Measurements from ENCODE around the gene MYO1G.
"Not testable (repeated sequence)": the region's sequence is repeated elsewhere in the genome, so short reads cannot be mapped to it uniquely, and the experiment has no call there.

MYO1G gene

DNA sequence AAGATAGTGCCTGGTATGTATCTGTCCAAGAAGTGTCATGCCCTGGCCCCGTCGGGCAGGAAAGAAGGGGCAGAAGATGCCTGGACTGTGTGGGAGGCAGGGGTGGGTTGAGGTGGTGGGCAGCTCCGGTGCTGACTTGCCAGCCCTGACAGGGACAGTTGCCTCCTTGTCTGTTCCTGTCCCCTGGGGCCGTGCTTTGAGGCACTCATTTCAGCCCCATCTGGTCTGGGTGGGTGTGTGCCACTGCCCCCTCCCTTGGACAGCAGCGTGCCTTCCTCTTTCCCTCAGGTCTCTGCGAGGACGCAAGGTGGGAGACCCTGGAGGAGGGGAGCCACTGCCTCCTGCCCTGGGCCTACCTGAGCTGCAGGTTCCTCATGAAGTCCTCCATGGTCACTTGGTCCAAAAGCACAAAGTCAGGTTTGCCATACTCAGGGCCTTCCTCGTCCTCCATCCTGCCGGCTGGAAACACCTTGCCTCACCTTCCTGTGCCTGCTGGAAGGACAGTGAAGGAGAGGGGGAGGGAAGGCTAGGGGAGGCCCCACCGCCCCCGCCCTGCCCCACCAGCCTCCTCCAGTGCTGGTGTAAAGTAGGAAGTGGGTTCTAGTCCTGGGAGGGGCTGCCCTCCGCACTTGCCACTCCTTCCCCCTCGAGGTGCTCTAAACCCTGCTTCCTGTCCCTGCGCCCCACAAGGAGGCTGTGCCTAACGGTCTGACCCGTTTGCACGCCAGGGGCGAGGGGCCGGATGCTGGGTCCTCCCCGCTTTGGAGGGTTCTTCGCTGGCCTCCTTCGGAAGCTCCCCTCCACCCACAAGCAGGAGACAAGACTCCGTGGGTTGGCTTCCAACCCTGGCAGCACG lies at the start of gene MYO1G:
TSS of gene MYO1G (minus strand) at position 505 of the 856 bp plus-strand sequence. CDS start at position 451, 54 bp downstream.
- peak; percentile 70 for DNase-seq (ENCODE audit: low read depth)

DNA sequence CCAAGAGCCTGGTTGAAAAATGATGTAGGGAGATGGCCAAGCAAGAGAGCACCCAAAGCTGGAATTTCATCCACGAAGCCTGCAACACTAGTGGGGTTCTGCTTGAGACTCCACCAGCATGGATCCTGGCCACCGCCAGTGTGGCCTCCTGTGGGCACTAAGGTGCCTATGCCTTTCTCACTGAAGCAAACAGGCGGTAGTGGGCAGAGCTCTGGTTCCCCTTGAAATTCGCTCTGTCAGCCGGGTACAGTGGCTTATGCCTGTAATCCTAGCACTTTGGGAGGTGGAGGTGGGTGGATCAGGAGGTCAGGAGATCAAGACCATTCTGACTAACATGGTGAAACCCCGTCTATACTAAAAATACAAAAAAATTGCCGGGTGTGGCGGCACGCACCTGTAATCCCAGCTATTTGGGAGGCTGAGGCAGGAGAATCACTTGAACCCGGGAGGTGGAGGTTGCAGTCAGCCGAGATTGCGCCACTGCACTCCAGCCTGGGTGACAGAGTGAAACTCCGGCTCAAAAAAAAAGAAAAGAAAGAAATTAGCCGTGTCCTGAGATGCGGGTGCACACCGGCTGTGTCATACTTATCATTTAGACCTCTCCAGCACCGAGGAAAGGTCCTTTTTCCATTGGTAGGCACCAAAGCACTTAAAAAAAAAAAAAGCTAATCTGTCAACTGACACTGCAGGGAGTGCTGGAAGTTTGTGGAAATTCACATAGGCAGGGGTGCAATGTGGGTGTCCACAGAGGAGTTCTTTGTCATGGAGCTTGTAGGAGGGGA lies 49.5 kb upstream of the MYO1G start:
- no peak for DNase-seq (ENCODE audit: low read depth)

DNA sequence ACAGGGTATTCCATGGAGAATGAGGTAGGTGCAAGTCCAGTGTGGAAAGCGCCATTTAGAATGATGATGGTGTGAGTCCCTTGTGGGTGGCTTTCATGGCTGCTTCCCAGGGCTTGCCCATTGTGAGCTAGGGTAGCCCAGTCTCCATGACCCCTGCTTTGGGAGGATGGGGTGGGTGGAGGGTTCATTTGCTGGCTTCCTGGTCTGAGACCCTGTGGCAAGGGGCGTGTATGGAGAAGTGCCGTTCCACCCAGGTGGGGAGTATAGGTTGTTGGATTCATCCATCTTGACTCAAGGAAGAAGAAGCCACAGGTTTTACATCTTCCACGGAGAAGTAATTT lies 48.9 kb upstream of the MYO1G start:
- DNase-seq (ENCODE audit: low read depth): no peak

DNA sequence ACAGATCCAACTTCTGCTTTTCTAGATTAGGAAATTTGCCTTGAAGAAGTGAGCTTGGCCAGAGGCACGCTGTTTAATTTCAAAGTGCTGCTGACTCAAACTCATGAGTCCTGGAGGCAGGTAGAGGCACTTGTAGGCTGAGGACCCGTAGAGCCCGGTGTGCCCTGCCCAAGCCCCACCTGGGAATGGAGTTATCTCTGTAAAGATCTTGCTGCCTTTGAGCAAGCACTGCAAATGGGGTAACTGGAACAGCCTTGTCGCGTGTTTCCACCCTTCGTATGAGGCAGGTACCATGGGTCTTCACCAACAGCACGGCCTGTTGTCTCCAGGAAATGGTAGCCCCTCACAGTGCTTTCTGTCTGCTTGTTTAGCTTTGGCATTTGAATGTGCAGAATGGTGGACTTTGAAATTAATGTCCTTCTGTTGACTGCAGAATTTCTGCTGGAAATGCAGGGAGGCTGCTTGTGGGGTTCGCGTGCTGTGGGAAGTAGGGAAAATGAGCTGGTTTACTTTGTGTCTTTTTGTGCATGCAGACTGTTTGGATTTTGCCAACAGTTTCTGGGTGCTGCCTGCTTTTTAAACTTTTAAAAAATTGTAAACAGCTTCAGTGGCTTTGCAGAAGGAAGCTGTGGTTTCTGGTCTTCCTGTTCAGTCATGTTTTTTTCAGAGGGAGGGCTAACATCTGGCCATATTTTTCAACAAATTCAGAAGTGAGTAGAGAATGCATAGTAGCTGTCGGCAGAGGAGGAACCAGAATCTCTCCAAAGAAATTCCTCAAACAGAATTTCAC lies 48.4 kb upstream of the MYO1G start:
- DNase-seq (ENCODE audit: low read depth): no peak

DNA sequence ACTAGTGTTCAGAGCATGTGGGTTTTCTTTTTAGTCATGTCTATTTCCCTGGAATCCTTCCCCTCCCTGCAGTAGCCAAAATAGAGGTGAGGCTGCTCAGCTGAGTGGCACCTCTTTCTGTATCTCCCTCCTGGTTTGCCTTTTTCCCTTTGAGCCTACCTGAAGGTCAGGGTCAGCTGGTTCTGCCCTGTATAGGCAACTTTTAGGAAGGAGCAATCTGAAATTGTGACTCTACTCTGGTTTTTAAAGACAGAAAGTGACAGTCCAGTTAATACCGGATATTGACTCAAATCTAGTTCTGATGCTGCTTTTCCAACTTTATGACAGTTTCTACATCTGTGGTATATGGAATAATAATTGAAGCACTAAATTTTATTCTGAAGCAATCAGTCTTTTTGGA lies 47.2 kb upstream of the MYO1G start:
- DNase-seq (ENCODE audit: low read depth): no peak

DNA sequence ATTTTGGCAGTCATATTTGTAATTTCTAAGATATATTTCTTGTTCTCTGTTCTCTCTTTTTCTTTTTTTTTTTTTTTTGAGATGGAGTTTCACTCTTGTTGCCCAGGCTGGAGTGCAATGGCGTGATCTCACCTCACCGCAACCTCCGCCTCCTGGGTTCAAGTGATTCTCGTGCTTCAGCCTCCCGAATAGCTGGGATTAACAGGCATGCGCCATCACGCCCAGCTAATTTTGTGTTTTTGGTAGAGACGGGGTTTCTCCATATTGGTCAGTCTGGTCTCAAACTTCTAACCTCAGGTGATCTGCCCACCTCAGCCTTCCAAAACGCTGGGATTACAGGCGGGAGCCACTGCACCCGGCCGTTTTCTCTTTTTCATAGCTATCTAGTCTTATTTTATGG lies 46.7 kb upstream of the MYO1G start:
- DNase-seq (ENCODE audit: low read depth): not testable (repeated sequence)

DNA sequence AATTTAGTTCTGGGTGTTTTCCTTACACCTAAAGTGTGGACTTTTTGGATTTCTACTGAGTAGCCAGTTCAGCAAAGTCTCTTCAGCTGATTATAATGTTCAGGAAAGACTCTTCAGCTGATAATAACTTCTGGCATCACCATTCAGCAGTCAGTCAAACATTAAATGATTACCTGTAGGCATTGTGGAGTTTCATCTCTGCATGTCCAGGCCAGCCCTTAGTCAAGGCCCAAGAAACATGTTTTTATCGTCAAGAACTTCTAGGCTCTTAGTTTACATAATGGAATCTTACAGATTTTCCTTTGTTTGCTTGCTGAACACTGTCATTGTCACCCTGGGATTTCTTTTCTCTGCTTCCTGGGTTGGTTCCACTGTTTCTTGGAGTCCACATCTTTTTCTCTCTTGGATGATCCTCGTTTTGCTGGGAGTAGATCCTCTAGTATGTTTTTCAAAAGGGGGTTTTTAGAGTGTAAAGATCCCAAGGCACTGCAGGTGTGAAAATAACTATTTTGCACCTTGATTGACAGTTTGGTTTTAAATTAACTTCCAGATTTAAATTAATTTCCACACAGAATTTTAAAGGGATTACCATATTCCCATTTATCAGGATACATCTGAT lies 45.4 kb upstream of the MYO1G start:
- DNase-seq (ENCODE audit: low read depth): no peak

DNA sequence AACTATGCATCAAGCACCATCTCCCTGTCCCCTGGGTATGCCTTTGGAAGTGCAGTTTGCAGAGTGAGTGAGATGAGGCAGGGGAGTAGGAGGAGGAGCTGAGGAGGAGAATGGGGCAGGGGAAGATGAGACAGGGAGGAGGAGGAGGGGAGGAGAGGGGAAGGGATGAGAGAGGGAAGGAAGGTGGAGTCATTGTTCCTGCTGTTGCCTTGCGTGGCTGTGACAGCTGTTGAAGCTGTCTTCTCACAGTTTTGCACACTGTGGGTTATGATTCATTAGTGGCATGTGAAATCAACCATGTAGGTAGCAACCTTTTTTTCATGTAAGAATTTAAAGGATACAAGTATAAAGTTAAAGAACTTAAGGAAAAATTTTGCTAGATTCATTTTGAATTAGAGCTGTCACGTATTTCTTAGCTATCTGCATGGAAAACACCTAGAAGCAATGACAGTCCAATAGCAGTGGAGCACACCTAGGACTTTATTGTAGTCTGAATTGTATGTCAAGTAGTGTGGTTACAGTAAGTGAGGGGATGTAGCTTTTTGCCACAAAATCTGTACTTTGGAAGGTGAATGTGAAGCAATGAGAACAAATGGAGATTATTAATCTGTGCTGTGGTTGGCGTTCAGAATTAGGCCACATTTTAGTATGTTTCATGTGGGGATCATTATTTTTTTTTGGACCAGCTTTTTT lies 42.9 kb upstream of the MYO1G start:
- DNase-seq (ENCODE audit: low read depth): no peak

DNA sequence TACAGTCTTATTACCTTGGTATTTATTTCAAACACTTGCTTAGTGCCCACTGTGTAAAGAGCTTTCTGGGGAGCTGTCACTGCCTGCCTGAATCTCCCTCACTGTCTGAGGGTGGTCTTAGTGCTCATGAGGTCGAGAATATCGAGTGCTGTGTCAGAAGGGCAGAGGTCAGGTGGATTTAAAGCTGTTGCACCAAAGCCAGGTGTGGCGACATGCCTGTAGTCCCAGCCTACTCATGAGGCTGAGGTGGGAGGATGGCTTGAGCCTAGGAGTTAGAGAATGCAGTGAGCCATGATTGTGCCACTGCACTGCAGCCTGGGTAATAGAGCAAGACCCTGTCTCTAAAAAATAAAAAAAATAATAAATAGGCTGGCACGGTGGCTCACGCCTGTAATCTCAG lies 42.1 kb upstream of the MYO1G start:
- DNase-seq (ENCODE audit: low read depth): no peak

DNA sequence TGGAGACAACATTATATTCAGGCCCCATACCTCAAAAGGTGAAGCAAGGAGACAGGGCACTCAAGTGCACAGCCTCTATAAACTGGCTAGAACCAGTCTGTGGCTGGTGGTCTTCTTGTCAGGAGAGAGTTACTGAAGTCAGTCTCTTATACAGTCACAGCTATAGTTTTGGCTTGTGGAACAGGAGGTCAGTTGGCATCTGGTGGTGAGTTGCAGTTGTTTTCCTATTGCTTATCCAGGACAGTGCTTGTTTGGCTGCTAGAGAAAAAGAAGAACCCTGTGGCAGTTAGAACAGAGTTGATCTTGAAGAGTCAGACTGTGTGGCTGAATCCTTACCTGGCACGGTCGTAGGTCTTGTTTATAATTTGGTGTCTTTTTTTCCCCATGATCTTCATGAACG lies 38.4 kb upstream of the MYO1G start:
- DNase-seq (ENCODE audit: low read depth): no peak

DNA sequence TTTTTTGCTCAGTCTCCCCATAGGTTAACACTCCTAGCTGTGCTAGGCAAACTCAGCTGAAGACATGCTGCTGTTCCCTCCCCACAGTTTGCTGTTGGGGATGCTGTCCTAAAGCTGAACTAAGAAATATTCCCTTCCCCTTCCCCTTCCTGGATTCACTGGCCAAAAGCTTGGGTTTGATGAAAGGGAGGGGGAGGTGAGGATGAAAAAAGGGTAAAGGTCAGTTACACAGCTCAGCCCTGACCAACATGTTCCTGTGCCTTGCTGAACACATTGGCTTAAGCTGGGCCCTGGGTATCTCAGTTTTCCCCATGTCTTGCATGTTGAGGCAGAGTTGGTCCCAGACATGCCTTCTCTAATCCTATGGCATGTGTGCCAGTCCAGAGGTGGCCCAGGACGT lies 36.5 kb upstream of the MYO1G start:
- no peak for DNase-seq (ENCODE audit: low read depth)

DNA sequence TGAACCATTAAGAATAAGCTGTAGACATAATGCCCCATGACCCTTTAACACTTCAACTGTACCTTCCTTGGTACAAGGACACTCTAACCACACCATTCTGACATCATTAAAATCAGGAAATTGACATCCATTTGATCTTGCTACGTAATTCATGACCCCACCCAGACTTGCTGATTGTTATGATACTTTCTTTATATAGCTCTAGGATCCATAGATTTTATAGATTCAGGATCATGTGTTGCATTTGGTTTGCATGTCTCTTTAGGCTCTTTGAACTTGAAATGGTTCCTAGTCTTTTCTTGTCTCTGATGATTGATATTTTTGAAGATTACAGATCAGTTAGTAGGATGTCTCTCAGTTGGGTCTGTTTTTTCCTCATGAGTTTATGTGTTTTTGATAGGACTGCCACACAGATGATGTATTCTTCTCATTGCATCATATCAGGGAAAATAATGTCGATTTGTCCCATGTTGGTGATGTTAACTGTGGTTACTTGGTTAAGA lies 34.7 kb upstream of the MYO1G start:
- DNase-seq (ENCODE audit: low read depth): no peak

DNA sequence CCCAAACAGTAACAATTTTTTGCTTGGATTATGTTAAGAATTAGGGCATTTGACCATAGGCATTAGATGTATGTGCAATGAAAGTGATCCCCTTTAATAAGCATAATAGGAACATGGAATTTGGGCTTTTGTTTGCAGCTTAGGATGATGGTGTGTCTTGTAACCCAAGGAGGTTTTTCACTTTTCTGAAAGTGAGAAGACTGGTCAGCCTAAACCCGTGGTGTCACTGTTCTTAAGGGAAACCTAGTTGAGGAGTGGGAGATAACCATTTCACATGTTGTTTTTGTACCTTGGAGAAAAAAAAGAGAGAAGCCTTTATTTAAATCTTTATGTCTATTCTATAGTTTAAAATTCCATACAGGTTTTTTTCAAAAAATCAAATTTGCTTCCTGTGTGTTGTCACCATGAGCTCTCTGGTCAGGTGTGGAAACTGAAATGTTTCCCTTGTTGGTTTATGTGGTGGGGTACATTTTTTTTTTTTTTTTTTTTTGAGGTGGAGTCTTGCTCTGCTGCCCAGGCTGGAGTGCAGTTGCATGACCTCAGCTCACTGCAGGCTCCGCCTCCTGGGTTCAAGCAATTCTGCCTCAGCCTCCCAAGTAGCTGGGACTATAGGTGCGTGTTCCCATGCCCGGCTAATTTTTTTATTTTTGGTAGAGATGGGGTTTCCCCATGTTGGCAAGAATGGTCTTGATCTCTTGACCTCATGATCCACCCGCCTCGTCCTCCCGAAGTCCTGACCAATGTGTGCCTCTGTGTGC lies 28.9 kb upstream of the MYO1G start:
- DNase-seq (ENCODE audit: low read depth): no peak

DNA sequence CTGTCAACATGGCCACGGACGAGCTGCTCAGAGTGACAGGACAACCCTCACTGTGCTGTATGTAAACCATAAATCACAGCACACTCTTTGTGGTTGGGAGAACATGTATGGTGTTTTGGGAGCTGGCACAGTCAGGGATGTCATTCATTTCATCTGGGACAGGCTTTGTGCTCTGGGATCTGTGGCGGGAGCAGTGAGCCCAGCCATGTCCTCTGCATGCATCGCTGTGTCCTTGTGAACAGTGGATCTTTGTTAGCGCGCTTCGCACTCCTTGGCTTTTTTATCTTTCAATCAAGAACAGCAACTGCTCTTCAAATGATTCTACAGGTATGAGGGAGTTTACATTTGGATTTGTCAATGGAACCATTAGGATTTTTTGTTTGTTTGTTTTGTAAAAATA lies 28.3 kb upstream of the MYO1G start:
- no peak for DNase-seq (ENCODE audit: low read depth)

DNA sequence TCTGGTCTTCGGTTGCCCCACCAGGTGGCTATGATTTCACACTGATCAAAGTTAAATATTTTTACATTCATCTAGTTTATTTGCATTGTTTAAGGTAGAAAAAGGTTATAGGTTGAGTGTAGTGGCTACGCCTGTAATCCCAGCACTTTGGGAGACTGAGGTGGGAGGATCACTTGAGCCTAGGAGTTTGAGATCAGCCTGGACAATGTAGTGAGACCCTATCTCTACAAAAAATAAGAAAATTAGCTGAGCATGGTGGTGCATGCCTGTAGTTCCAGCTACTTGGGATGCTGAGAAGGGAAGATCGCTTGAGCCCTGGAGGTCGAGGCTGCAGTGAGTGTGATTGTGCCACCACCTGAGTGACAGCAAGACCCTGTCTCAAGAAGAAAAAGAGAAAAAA lies 25.0 kb upstream of the MYO1G start:
- DNase-seq (ENCODE audit: low read depth): no peak

DNA sequence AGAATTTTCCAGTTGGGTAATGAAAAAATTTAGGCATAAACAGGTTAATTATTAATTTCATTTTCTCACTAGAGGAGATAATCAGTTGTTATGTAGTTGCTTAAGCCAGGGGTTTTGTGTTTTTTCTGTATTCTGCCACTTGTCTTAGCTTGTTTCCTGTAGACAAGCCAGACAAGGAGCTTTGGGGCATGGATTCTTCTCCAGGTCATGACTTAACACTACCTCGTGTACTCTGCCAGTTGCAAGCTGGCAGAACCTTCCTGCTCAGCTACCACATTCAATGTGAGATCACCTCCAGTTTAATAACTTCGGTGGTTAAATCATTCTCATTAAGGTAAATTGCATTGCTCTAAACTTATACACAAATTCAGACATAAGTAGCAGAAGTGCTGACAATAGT lies 23.0 kb upstream of the MYO1G start:
- DNase-seq (ENCODE audit: low read depth): no peak

DNA sequence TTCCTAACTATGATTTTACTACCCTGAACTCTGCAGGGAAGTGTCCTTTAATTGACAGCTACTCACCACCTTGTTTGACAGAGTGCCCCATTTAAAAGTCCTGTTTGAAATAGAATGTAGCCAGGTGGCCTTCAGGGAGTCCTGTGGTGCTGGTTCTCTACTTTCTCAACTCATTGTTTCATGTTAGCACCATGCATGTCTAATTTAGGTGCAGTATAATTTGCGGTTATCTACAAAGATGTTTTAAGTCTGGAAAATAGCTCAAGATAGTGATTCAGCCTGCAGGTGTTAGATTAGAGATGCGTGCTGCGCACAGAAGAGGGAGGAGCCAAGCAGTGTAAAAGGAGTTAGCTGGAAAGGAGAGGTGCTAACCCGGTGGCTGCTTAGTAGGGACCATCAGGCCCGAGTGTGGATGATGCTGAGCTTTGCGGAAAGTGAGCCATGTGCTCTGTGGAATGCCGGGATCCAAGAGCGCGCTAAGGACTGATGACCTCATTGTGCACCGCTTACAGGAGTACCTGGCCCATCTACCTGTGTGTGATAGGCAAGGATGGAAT lies 22.4 kb upstream of the MYO1G start:
- peak; percentile 44 for DNase-seq (ENCODE audit: low read depth)

DNA sequence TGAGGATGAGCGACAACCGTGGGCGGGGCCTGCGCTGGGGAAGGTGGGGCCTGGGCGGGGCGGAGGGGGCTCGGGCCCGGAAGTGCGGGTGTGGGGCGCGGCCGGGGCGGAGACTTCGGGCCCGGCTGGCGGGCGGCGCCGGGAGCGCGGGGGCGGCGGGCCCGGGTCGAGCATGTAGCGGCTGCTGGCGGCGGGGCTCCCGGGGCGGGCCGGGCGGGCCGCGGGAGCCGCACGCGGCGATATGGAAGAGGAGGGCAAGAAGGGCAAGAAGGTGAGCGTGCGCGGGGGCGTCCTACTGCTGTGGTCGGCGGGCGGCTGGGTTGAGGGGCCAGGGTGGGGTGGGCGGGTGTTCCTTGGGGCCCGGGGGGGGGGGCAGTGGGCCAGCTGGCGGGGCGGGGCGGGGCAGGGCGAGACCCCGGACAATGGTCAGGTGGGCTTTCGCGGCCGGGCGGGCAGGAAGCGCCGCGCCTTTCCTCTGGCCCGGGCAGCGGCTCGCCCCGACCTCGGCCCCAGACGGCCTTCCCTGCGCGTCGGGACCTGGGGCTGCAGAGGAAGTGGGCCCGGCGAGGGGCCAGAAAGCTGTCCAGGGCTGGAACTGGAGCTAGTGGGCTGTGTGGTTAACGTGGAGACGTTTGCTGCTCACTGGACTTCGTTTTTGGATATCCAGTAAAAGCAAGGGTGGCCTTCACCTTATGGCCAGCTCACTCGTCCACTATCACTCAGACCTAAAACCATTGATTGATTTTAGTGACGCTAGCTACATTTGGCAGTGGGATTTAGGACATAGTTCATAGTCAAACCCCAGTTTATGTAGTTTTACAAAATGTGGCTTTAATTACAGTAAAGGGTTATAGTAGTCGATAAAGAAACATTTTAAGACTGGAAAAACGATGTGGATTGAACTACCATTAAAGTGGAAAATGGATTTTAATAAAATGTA lies 21.5 kb upstream of the MYO1G start, which contains the start of gene CCM2:
TSS of gene CCM2 (plus strand) at position 109 of the 940 bp plus-strand sequence. CDS start at position 242, 133 bp downstream.
- DNase-seq (ENCODE audit: low read depth): no peak
